Measurements from ENCODE around the gene COL24A1.
"Not testable (repeated sequence)": the region's sequence is repeated elsewhere in the genome, so short reads cannot be mapped to it uniquely, and the experiment has no call there.

The COL24A1 gene

DNA sequence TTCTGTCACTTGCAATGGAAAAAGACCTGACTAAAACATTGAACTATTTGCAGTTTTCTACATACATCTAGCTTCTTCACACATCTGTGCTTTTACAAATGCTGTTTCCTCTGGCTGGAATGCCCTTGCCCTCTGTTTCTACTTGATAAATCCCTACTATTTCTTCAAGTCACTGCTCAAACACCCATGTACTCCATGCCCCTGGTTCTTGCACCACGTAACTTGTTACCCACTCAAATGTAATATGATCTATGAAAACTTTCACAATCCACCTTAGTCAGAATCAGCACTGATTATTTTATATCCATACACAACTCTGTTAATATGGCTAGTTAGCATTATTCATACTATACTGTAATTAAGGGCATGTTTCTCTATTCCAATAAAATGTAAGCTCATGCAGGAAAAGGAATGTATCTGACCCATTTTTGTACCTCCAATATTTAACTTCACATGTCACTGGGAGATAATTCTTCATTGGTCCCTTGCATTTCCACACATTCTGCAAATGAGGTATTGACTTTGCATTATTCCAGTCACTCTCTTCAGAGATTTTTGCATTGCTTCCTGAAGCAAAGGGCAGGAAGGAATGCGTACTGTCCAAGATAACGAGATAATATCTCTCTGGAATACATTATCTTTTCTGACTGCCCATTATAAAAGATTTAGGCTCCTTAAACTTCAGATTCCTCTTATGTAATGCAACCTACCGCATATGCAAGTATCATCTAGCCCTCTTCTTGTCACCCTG, 158.3 kb downstream of the COL24A1 start:
- DNase-seq (ENCODE audit: low read depth in 1 of 2, low spot score in 1 of 2), result no peak

DNA sequence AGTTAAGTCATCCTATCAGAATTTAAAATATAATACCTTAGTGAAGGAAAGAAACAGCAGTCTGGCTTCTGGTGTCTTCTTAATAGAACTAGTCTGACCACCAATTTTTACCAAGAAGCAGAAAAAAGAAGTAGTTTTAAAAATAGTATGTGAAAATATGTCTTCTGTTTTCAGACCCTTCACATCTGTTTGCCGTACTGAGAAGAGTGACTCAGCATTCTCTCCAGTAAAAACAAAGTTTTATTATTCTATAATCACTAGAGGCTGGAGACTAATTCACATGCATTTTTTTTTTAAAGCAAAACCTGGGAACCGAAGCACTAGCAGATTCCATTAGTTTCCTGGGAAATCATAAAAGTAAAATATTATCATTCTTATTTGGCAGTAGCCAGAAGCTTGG, 163.8 kb downstream of the COL24A1 start:
- DNase-seq (ENCODE audit: low read depth in 1 of 2, low spot score in 1 of 2), result no peak

DNA sequence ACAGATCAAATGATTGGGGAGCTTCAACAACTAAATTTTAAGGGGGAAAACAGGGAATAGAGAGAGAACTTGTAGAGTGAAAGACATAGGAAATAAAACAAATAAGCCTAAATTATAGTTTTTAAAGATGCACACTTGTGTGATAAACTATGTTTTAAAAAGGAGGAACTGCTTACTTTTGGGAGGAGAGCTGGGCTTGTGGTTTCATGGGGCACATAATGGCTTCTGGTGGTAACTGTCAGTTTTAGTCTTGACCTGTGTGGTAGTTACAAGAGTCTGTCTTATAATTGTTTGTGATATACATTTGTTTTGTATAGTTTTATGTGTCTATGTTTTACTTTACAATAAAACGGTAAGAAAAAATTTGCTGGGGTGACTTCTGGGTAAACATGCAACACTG, 165.3 kb downstream of the COL24A1 start:
- no peak for DNase-seq (ENCODE audit: low read depth in 1 of 2, low spot score in 1 of 2)

DNA sequence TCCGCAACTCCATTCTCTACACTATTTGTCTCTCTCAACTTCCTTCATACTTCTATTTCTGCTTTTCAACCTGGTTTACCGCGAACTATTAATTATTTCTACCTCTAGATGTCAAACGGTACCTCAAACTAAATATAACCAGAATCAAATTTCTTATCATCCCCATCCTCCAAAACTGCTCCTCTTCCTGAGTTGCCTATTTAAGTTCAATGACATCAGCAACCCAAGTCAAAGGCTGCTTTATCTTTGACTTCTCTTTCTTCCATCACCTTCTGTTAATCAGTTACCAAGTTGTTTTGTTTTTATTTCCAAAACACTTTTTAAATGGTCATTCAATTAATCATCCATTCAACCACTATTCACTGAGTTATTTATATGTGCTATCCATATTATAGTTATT, 171.9 kb downstream of the COL24A1 start:
- no peak for DNase-seq (ENCODE audit: low read depth in 1 of 2, low spot score in 1 of 2)

DNA sequence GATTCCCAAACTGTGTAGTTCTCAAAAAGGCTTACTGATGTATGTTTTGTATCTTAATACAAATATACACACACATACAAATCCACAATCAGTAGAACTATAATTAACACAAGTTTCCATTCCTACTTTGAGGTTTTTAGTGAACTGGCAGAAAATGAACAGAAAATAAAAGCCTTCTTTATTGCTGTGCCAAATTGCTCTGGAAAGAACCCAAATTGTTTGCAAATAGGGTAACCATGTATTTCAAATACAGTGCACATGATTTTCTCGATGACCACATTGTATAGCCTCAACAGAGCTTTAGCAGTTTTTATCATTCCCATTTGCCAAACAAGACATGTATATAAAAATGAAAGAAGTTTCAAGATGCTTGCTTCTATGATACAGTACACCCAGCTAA, 173.3 kb downstream of the COL24A1 start:
- DNase-seq (ENCODE audit: low read depth in 1 of 2, low spot score in 1 of 2), result no peak

DNA sequence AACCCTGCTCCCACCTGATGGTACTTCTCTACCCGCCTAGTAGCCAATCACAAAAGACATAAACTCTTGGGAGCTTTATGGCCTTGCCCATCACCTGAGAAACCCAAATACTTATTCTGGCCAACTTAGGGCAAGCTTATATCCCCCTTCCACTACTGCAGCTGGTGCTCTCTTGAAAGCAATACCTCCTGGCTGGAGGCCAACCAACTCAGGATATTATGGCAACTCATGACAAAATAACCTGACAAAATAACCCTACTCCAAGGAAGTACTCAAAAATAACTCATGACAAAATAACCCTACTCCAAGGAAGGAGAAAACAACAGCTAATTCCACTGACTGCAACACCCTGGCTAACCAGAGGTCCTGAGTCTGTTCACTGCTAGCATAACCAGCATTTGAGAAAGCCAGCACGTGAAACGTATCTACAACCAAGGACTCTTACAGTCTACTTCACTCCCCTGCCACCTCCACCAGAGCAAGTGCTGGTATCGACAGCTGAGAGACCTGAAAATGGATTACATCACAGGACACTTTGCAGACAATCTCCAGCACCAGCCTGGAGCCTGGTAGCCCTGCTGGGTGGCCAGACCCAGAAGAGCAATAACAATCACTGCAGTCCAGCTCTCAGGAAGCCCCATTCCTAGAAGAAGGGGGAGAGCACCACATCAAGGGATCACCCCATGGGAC, 179.9 kb downstream of the COL24A1 start:
- DNase-seq (ENCODE audit: low read depth in 1 of 2, low spot score in 1 of 2), result no peak

DNA sequence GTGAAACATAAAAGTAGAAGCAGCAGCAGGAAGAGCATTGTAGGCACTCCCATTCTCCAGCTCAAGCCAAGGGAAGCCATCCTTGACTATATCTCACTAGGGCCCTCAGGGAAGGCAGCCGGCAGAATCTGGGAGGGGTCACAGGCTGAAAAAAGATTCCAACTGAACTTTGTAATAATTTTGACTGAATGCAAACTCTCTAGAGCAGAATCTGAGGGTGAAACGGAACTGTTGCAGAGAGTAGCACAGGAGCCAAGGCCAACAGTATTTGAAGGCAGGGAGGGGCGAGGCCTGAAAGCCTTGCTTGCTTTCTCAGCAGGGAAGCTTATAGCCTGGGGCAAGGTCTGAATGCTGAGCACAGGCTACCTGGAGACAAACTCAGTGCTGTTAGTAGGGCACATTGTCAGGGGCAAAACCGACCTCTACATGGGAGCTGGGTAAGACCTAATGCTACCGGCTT, 180.6 kb downstream of the COL24A1 start:
- no peak for DNase-seq (ENCODE audit: low read depth in 1 of 2, low spot score in 1 of 2)

DNA sequence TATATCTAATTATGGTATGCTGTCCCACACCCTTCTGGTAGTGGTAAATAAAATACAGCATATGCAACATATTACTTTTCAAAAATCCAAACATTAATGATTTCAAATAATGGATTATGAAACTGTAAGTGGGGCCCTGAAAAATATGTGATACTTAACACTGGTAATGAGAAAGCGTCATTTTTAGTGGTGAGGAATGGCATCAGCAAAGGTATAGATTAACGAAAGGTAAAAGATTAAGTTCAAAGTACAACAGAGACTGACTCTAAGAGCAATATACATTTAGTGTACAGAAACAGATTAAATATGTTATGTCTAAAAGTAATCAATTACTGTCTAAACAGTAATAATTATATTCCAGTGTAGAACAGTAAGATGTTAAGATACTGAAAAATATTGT, 194.1 kb downstream of the COL24A1 start:
- no peak for DNase-seq (ENCODE audit: low read depth in 1 of 2, low spot score in 1 of 2)

DNA sequence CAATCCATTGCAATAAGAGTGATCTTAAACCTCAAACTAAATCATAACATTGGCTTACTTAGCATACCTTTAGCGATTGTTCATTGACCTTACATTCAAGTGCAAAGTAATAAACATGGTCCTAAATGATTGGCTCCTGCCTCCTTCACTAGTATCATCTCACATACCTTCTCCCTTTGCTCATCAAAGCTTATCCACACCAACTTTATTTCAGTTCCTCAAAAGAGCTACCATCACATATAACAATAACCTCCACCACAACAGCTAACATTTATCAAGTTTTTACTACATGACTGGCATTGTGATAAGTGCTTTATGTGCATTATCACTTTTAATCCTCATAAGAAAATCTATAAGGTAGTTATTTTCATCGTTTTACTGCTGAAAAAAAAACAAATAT, 198.8 kb downstream of the COL24A1 start:
- no peak for DNase-seq (ENCODE audit: low read depth in 1 of 2, low spot score in 1 of 2)

DNA sequence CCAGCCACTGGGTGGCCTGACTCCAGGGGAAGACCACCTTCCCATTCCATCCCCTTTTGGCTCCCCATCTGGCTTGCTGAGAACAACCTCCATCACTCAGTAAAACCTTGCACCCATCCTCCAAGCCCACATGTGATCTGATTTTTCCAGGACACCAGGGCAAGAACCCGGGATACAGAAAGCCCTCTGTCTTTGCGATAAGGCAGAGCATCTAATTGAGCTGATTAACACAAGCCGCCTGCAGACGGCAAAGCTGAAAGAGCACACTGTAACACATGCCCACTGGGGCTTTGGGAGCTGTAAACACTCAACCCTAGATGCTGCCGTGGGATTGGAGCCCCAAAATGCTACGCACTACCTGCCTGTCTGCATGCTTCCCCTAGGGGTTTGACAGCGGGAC, 201.4 kb downstream of the COL24A1 start:
- DNase-seq (ENCODE audit: low read depth in 1 of 2, low spot score in 1 of 2), result not testable (repeated sequence)

DNA sequence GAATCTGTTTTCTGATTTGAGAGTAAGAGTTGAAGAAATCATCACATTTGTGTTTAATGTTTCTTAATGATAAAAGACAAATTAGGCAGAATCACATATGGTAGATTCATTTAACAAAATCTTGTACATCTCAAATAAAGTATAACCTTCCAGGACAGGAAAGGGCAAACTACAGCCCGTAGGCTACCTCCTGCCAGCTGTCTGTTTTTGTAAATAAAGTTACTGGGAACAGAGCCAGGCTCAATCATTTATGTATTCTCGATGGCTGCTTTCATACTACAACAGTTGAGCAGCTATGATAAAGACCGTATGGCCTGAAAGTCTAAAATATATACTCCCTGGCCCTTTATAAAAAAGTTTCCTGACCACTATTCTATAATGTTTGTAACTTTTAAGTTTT, 204.1 kb downstream of the COL24A1 start:
- DNase-seq (ENCODE audit: low read depth in 1 of 2, low spot score in 1 of 2), result no peak

DNA sequence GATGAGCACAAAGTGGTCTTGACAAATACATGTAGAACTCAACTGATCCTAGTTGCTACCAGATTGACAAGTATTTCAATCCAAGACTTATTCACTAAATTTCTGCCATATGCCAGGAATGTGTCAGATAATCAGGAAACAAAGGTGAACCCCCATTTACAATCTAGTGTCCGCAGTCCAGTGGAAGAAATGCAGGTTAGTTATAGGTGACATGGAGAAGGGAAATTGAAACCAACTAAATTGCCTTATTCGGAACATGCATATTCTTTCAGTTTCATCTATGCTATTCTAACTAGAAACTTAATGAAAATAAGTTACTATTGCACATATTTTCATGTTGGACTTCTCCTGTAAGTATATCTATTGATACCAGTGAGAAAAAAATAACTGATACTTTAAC, 209.4 kb downstream of the COL24A1 start:
- no peak for DNase-seq (ENCODE audit: low read depth in 1 of 2, low spot score in 1 of 2)

DNA sequence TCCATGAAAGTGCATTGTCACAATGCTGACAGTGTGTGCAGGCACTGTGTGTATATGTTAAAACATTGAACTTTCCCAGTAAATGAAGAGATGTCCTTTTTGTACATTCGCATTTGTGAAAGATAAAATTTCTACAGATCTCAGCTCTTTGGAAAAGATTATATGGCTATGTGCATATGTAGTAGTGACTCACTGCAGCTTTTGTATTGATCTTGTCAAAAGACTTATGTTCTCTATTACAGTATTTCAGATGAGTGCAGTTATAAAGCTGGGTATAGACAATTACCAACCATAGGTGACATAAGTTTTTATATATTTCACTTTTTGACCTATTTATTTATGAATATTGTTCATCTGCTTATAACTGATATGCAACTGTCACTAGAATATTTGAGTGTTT, 212.6 kb downstream of the COL24A1 start:
- no peak for DNase-seq (ENCODE audit: low read depth in 1 of 2, low spot score in 1 of 2)

DNA sequence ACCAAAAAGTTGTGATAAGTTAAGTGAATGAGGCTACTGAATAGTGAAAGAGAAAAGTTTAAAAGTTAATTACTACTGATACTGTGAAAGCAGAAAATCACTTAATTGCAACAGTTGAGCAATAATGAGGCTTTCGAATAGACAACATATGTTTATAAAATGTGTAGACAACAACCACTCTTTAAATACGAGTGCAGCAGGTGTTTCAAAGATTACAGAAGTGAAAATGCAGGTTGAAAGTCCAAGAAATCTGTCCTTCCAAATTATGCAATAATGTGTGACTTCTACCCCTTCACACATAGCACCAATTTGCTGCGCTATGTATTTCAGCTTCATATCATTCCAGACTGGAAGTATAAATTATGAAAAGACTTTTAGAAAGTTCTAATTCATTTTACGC, 213.0 kb downstream of the COL24A1 start:
- no peak for DNase-seq (ENCODE audit: low read depth in 1 of 2, low spot score in 1 of 2)

DNA sequence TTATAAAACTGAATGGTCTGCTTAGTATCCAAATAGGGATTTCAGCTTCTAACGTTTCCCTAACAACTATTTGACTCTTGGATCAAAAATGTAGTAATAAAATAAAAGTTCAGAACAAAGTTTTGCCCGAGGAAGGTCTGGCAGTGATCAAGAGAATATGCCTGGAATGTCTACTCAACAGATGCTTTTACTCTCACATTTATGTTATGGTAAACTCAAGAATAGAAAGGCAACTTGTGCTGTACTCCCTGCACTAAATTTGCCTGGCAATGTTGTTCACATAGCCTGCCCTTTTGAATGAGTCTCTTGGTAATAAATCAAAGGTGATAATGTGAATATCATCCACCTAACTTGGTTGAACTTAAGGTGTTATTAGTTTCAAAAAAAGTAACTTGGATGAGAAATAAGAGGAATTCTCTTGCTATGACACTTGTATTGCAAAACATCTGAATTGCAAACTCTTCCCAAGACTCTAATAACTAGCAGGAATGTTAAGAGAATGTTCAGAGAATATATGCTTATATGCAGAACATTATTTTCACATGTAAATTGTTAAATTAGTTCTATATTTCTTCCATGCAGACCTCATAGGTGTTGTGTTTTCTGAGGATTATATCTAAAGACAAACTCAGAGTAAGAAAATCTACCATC, 215.8 kb downstream of the COL24A1 start:
- DNase-seq (ENCODE audit: low read depth in 1 of 2, low spot score in 1 of 2), result no peak

DNA sequence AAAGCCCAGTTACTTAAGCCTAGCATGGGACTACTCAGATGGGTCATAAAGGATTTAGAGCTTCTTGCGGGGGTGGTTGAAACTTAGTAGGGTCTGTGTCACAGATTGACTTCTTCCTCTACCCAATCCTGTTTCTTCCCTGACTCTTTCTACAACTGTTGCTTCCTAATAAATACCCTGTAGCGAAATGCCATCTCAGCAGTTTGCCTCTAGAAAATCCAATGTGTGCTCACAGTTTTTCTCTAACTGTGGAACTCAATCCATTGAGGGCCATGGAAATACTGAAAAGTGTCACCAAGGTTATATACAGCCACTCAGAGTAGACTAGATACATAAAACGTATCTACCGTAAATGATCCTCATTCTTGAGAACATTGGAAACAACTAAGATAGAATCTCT, 217.7 kb downstream of the COL24A1 start:
- DNase-seq (ENCODE audit: low read depth in 1 of 2, low spot score in 1 of 2), result no peak

DNA sequence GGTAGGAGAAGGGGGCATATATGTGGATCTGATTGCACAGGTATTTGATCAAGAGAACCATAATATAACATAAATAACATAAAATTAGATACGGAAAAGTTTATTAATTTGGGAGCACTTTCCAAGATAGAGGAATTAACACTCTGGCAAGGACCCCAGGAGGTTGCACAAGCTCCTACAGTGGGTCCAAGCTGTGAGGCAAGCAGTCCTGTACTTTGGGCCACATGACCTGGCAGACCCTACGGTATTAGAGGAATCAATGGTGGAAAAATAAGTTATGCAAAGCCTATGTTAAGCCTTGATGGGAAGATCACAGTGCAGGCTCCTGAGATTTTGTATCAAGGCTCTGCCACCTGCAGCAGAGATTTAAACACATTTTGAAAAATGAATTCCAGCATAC, 220.1 kb downstream of the COL24A1 start:
- DNase-seq (ENCODE audit: low read depth in 1 of 2, low spot score in 1 of 2), result no peak

DNA sequence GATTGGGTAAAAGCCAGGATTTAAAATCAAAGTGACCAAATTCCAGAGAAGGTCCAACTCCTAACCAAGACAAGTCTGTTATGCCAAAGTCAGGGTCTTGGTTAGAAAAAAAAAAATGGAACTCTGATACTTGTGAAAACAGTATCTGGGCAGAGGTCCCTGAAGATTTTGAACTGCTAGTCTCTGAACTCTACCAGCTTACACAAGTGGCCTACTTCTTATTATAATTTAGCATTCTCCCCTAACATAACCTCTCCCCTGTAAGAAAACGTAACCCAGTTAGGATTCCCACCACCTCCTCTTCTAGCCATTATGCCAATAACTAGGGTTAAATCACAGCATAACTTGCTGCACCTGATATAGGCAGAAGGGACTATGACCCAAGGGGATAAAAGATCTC, 220.5 kb downstream of the COL24A1 start:
- DNase-seq (ENCODE audit: low read depth in 1 of 2, low spot score in 1 of 2), result no peak

DNA sequence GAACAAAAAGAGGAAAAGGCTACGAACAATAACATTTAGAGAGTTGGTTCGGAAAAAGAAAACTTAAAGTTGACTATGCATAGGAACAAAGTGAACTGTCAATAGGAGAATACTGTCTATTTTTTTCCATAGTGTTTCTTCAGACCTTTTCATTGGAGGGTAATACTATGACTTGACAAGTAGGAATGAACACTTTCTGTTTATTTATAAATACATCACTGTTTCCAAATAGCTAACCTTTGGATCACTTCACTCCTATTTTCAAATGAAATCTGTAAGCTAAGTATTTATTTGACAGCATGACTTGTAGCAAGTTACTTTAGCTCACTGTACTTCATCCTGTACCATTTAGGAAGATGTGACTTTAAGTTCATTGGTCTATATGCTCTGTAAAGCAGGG, 221.3 kb downstream of the COL24A1 start:
- DNase-seq (ENCODE audit: low read depth in 1 of 2, low spot score in 1 of 2), result no peak

DNA sequence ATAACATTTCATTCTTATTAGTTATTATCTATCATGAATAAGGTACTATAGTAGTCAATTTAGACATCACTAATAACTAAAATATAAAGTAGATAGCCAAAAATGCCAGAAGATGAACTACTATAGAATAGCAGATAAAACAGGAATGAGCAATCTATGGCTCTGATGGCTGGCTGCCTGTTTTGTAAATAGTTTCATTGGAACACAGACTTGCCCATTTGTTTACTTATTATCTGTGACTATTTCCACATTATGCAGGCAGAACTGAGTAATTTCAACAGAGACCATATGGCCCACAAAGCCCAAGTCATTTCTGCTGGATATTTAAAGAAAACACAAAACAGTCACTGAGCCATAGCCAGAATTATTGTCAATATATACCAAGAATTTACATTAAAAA, 222.1 kb downstream of the COL24A1 start:
- no peak for DNase-seq (ENCODE audit: low read depth in 1 of 2, low spot score in 1 of 2)

DNA sequence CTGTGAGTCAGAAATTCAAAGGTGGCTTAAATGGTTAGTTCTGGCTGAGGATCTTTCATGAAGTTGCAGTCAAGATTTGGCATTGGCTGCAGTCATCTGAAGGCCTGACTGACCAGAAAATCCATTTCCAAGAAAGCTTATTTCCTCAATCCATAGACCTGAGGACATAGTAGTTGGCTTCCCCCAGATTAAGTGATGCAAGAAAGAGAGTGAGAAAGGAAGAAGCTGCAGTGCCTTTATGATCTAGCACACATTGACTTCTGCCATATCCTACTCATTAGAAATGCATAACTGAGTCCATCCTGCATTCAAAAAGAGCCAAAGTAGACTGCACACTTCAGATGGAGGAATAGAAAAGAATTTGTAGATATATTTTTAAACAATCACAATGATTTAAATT, 222.6 kb downstream of the COL24A1 start:
- DNase-seq (ENCODE audit: low read depth in 1 of 2, low spot score in 1 of 2), result no peak

DNA sequence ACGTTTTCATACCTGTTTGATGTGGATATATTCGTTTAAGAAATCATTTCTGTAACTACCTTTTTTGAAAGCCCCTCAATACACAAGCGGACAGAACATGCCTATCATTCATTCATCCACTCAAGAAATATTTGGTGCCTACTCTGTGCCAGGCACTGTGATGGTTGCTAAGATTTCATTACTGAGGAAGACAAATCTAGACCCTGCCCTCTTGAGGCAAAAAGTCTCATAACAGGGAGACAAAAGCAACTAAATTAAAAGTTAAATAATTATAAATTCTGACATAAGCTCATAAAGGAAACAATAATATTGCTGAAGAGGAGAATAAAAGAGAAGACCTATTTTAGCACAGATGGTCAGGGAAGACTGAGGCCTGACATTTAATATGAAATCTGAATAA, 244.8 kb downstream of the COL24A1 start:
- no peak for DNase-seq (ENCODE audit: low read depth in 1 of 2, low spot score in 1 of 2)

Measured in activated T-helper 1 cell treated with anti-CD3 and anti-CD28 coated beads, Interleukin-2, amount 50 U/mL, for 16 hours (primary cell).